OCI-LY3 (cell line): ENCODE data around the gene USP10.

Experiments used
- H2AFZ ChIP-seq: fragments of 200-600, 300-600 bp; shearing (Covaris generic); 2 replicates; pipeline ENCODE4 v1.6.0; 2014; ENCODE audit warnings: antibody characterized with exemption, low read depth, low read length
- H3K27ac ChIP-seq: fragments of 200-600, 300-600 bp; sonication (generic); 2 replicates; pipeline ENCODE4 v1.5.1; 2014; ENCODE audit warnings: mild to moderate bottlenecking, low read length, moderate library complexity, mixed read lengths
- H3K27me3 ChIP-seq: fragments of 200-600, 300-600 bp; sonication (generic); 2 replicates; pipeline ENCODE4 v1.6.1; 2014; ENCODE audit warnings: low read depth, low read length, mixed read lengths
- H3K36me3 ChIP-seq: fragments of 200-600, 300-600 bp; sonication (generic); replicated peaks from 2 replicates; pipeline ENCODE3; 2014; ENCODE audit warnings: low read depth, low read length, mixed read lengths
- H3K4me1 ChIP-seq: fragments of 300-600, 200-600 bp; sonication (generic); 2 replicates; pipeline ENCODE4 v1.6.1; 2014; ENCODE audit warnings: low read length, mixed read lengths
- H3K4me2 ChIP-seq: fragments of 200-600, 300-600 bp; sonication (generic); 2 replicates; pipeline ENCODE4 v1.6.1; 2014; ENCODE audit warnings: low read length, mixed read lengths
- H3K4me3 ChIP-seq: fragments of 300-600, 200-600 bp; sonication (generic); 2 replicates; pipeline ENCODE4 v1.5.1; 2014; ENCODE audit warnings: antibody characterized with exemption, mild to moderate bottlenecking, low read length, moderate library complexity
- H3K79me2 ChIP-seq: fragments of 300-600, 200-600 bp; shearing (Covaris generic); 2 replicates; pipeline ENCODE4 v1.6.1; 2014; ENCODE audit warnings: mild to moderate bottlenecking, low read length, mixed read lengths
- H3K9ac ChIP-seq: fragments of 300-600, 200-600 bp; shearing (Covaris generic); 2 replicates; pipeline ENCODE4 v1.6.0; 2014; ENCODE audit warnings: mild to moderate bottlenecking, low read length, moderate library complexity
- H3K9me3 ChIP-seq: fragments of 200-600, 300-600 bp; shearing (Covaris generic); 2 replicates; pipeline ENCODE4 v1.6.1; 2014; ENCODE audit warnings: low read length, mixed read lengths; ENCODE audit not compliant: insufficient read depth
- H4K20me1 ChIP-seq: fragments of 200-600, 300-600 bp; sonication (generic); 2 replicates; pipeline ENCODE4 v1.6.1; 2016; ENCODE audit warnings: low read length, mixed read lengths; ENCODE audit not compliant: insufficient read depth
- EZH2phosphoT487 ChIP-seq: fragments of 200-600 bp; shearing (Covaris generic); IDR thresholded peaks from 2 replicates; pipeline ENCODE4 v1.6.1; 2018; ENCODE audit warnings: antibody characterized with exemption, mixed run types, low read depth
- TF ChIP-seq, protein P1 (sequence below): fragments of 200-600, 300-600 bp; sonication (generic); IDR thresholded peaks from 2 replicates; pipeline ENCODE4 v1.5.1; 2014; ENCODE audit warnings: antibody characterized with exemption, low read length, low read depth

USP10 gene

DNA sequence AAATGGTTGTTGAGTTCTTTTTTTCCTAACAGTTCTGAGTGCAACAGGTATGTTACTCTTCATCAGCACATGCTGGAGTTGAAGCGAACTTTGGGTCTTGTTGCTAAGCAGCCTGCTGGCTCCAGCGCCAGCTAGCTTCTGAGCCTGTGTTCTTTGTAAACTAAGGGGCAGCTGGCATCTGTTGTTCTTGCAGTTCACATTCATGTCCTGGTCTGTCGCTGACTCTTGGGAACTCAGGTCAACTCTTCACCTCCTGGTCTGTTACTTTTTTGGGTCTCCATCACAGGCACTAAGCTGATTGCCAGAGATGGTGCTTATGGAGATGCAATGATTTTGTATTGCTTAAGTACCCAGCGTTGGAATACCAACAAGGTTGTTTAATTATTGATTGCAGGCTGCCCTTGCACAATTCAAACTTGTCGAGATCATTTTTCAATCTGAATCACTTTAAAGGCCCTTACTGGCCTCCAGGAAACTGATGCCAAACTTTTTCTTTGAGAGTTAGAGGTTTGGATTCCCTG is 40.9 kb downstream of the USP10 start:
- TF ChIP-seq EZH2phosphoT487, result no peak
- TF ChIP-seq, protein P1, sequence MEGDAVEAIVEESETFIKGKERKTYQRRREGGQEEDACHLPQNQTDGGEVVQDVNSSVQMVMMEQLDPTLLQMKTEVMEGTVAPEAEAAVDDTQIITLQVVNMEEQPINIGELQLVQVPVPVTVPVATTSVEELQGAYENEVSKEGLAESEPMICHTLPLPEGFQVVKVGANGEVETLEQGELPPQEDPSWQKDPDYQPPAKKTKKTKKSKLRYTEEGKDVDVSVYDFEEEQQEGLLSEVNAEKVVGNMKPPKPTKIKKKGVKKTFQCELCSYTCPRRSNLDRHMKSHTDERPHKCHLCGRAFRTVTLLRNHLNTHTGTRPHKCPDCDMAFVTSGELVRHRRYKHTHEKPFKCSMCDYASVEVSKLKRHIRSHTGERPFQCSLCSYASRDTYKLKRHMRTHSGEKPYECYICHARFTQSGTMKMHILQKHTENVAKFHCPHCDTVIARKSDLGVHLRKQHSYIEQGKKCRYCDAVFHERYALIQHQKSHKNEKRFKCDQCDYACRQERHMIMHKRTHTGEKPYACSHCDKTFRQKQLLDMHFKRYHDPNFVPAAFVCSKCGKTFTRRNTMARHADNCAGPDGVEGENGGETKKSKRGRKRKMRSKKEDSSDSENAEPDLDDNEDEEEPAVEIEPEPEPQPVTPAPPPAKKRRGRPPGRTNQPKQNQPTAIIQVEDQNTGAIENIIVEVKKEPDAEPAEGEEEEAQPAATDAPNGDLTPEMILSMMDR, result no peak
- H3K9me3 ChIP-seq, result no peaks in the 10 kb centered on the region
- peaks cover 84% of the 10 kb centered on the region for H4K20me1 ChIP-seq
- H3K9ac ChIP-seq, result no peak overlapping the region
- peaks cover 15% of the 10 kb centered on the region for H3K4me1 ChIP-seq
- no peak overlapping the region for H2AFZ ChIP-seq
- peaks cover 35% of the 10 kb centered on the region for H3K36me3 ChIP-seq
- no peak overlapping the region for H3K4me3 ChIP-seq
- H3K27me3 ChIP-seq, result no peaks in the 10 kb centered on the region
- H3K4me2 ChIP-seq, result no peak overlapping the region
- H3K79me2 ChIP-seq, result peaks cover 97% of the 10 kb centered on the region
- no peak overlapping the region for H3K27ac ChIP-seq

DNA sequence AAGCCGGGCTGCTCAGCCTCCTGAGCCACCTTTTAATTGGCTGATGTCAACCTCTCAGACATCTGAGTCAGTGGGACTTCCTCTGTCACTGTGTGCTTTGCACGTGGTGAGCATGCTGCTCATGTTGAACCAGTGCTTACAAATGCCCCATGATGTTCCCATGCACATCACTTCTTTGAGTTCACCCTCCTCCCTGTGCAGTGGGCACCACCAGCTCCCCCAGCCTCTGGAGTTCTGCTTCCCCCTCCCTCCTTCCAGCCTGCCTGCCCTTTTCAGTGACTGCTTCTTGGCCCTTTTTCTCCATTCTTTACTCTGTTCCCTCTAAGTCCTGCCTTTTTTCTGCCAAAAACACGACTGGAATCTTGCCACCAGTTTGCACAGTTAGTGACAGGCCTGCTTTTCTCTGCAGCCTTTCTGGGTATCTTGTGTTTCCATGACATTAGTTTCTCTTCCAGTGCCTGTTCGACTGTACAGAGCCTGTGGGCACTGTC is 41.6 kb downstream of the USP10 start:
- H3K27me3 ChIP-seq, result no peaks in the 10 kb centered on the region
- TF ChIP-seq, protein P1, result no peak
- no peak for TF ChIP-seq EZH2phosphoT487
- peaks cover 15% of the 10 kb centered on the region for H3K4me1 ChIP-seq
- H4K20me1 ChIP-seq, result peaks cover 84% of the 10 kb centered on the region
- no peak overlapping the region for H3K4me2 ChIP-seq
- peaks cover 41% of the 10 kb centered on the region for H3K36me3 ChIP-seq
- H2AFZ ChIP-seq, result no peak overlapping the region
- H3K4me3 ChIP-seq, result no peak overlapping the region
- H3K27ac ChIP-seq, result no peak overlapping the region
- H3K9ac ChIP-seq, result no peak overlapping the region
- no peaks in the 10 kb centered on the region for H3K9me3 ChIP-seq
- peaks cover 97% of the 10 kb centered on the region for H3K79me2 ChIP-seq

DNA sequence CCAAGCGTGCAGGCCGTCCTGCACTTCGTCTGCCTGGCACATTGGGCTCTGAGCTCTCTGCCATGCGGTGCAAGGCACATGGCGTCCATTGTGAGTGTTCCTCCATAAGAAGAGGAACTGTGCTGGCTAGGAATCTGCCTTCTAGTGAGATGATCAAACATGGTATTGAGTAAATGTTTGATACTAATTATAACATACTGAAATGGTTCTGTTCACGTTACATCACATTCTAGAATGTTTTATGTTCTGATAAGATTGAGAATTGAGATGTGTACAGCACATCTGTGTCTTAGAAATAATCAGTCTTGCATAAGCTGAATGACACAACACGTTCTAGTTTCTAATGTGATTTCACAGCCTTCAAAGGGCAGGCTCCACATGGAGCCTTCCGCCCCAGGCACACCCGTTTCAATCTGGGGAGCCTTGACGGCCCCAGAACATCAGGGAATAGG is 42.9 kb downstream of the USP10 start:
- no peak overlapping the region for H3K4me3 ChIP-seq
- H3K4me1 ChIP-seq, result peaks cover 8% of the 10 kb centered on the region
- H3K9me3 ChIP-seq, result no peaks in the 10 kb centered on the region
- no peak overlapping the region for H2AFZ ChIP-seq
- H3K27me3 ChIP-seq, result no peaks in the 10 kb centered on the region
- H3K79me2 ChIP-seq, result peaks cover 93% of the 10 kb centered on the region
- H3K27ac ChIP-seq, result no peak overlapping the region
- TF ChIP-seq EZH2phosphoT487, result no peak
- TF ChIP-seq, protein P1, result no peak
- peaks cover 80% of the 10 kb centered on the region for H4K20me1 ChIP-seq
- no peak overlapping the region for H3K9ac ChIP-seq
- H3K36me3 ChIP-seq, result peaks cover 45% of the 10 kb centered on the region
- no peak overlapping the region for H3K4me2 ChIP-seq

DNA sequence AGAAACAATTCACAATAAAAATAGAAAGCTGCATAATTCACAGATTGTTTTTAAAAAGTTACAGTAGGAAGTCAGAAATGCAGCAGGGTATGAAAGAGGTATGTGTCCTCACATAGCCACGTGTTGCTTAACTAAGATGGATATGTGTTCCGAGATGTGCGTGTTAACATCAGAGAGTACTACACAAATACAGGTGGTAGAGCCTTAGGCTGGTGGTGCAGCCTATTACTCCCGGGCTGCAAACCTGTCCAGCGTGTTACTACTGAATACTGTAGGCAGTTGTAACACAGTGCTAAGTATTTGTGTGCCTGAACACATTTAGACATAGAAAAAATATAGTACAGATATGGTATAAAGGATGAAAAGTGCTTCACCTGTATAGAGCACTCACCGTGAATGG is 46.4 kb downstream of the USP10 start:
- Histone ChIP-seq H3K4me3 (no peak overlapping the region), H3K9me3 (no peaks in the 10 kb centered on the region), H4K20me1 (peaks cover 80% of the 10 kb centered on the region), H3K4me2 (no peak overlapping the region), H3K79me2 (peaks cover 93% of the 10 kb centered on the region), H3K27me3 (no peaks in the 10 kb centered on the region), H3K36me3 (peaks cover 39% of the 10 kb centered on the region), H3K9ac (no peak overlapping the region), H2AFZ (no peak overlapping the region), H3K27ac (no peak overlapping the region), H3K4me1 (peaks cover 18% of the 10 kb centered on the region)
- TF ChIP-seq, protein P1, result no peak
- no peak for TF ChIP-seq EZH2phosphoT487
